Mucosa of gallbladder (tissue), 1 donor: ENCODE data around the gene PLEK. TPM values are rescaled to one million over a fixed set of nuclear protein-coding genes. Genes with fewer than 3 reads are reported as not detected.
A peak's percentile ranks its signal among the peaks of the same experiment; 100 is the strongest.
"Not testable (repeated sequence)": the region's sequence is repeated elsewhere in the genome, so short reads cannot be mapped to it uniquely, and the experiment has no call there.

Experiments used
- DNase-seq: peaks from one replicate; pipeline ENCODE4 v3.0.0-alpha.2; 2020; ENCODE audit warnings: low spot score
- total RNA-seq: library from RNA; stranded (reverse); gene quantifications from one replicate; pipeline ENCODE4 v1.2.1, GENCODE V29; 2021
- donor health status: DM: no; HTN: no; CAD: no.

Gene PLEK
- total RNA-seq, 1 donor from 2014 or later, result 9.4 TPM

GRCh38 chr2:68352651-68353391 lies 12.3 kb upstream of the PLEK start:
- no peak for DNase-seq

GRCh38 chr2:68356599-68357239 lies 8.4 kb upstream of the PLEK start:
- no peak for DNase-seq

- DNase-seq, result peak; percentile 22
Measured at GRCh38 chr2:68357605-68358337, 7.3 kb upstream of the PLEK start.

GRCh38 chr2:68359889-68360288 lies 5.2 kb upstream of the PLEK start:
- no peak for DNase-seq

- DNase-seq, result peak; percentile 69
Measured at GRCh38 chr2:68362069-68362468, 3.0 kb upstream of the PLEK start.

GRCh38 chr2:68362749-68363148 lies 2.3 kb upstream of the PLEK start:
- no peak for DNase-seq

GRCh38 chr2:68363721-68364120 lies 1.4 kb upstream of the PLEK start:
- no peak for DNase-seq

- DNase-seq, result no peak
Measured at GRCh38 chr2:68366083-68366560, 1.0 kb downstream of the PLEK start.

- no peak for DNase-seq
Measured at GRCh38 chr2:68367953-68368653, 3.0 kb downstream of the PLEK start.

GRCh38 chr2:68368654-68369336 lies 3.7 kb downstream of the PLEK start:
- no peak for DNase-seq

GRCh38 chr2:68369337-68369734 lies 4.3 kb downstream of the PLEK start:
- DNase-seq, result no peak

GRCh38 chr2:68371138-68371537 lies 6.1 kb downstream of the PLEK start:
- DNase-seq, result no peak

GRCh38 chr2:68371581-68371980 lies 6.5 kb downstream of the PLEK start:
- DNase-seq, result no peak

GRCh38 chr2:68372485-68372884 lies 7.4 kb downstream of the PLEK start:
- DNase-seq, result no peak

GRCh38 chr2:68374184-68374583 lies 9.1 kb downstream of the PLEK start:
- DNase-seq, result no peak

GRCh38 chr2:68375582-68375981 lies 10.5 kb downstream of the PLEK start:
- DNase-seq, result no peak

GRCh38 chr2:68377137-68377780 lies 12.2 kb downstream of the PLEK start:
- no peak for DNase-seq

GRCh38 chr2:68378779-68379178 lies 13.7 kb downstream of the PLEK start:
- DNase-seq, result not testable (repeated sequence)

- no peak for DNase-seq
Measured at GRCh38 chr2:68379184-68379708, 14.2 kb downstream of the PLEK start.

- no peak for DNase-seq
Measured at GRCh38 chr2:68383778-68384177, 18.7 kb downstream of the PLEK start.
